Erythroblast (primary cell): ENCODE results near the gene AP1M1.

Experiments used
- GATA1 ChIP-seq: IDR thresholded peaks from 2 replicates; pipeline ENCODE4 v1.6.1; 2011; ENCODE audit warnings: low read depth, mild to moderate bottlenecking, control low read depth, low read length, moderate library complexity
- POLR2A ChIP-seq: IDR thresholded peaks from 2 replicates; pipeline ENCODE4 v1.6.1; 2011; ENCODE audit warnings: mild to moderate bottlenecking, low read length

DNA sequence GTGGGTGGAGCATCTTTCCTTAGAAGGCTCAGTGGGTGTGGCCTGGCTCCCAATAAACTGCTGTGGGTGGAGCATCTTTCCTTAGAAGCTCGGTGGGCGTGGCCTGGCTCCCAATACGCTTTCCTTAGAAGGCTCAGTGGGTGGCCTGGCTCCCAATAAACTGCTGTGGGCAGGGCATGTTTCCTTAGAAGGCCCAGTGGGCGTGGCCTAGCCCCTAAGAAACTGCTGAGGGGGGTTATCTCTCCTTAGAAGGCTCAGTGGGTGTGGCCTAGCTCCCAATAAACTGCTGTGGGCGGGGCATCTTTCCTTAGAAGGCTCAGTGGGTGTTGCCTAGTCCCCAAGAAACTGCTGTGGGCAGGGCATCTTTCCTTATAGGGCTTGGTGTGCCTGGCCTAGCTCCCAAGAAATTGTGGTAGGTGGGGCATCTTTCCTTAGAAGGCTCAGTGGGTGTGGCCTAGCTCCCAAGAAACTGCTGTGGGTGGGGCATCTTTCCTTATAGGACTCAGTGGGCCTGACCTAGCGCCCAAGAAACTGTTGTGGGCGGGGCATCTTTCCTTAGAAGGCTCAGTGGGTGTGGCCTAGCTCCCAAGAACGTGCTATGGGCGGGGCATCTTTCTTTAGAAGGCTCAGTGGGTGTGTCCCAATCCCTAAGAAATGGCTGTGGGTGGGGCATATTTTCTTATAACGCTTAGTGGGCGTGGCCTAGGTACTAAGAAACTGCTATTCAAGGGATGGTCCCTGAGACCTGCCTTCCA, 44.0 kb upstream of the AP1M1 start:
- TF ChIP-seq POLR2A: no peak
- no peak for TF ChIP-seq GATA1
